GM18517 (cell line): Measurements from ENCODE around the gene SYNPO.
A peak's percentile ranks its signal among the peaks of the same experiment; 100 is the strongest.

Source experiments
- ATAC-seq: cut with Tn5 transposase; IDR thresholded peaks from one replicate; pipeline ENCODE4 v1.9.1; 2021; ENCODE audit warnings: mild to moderate bottlenecking, moderate library complexity; ENCODE audit not compliant: unreplicated experiment

The SYNPO gene

GRCh38 chr5:150607105-150607504, 33.4 kb upstream of the SYNPO start:
- ATAC-seq = no peak

GRCh38 chr5:150607991-150608390, 32.5 kb upstream of the SYNPO start:
- no peak for ATAC-seq

DNA sequence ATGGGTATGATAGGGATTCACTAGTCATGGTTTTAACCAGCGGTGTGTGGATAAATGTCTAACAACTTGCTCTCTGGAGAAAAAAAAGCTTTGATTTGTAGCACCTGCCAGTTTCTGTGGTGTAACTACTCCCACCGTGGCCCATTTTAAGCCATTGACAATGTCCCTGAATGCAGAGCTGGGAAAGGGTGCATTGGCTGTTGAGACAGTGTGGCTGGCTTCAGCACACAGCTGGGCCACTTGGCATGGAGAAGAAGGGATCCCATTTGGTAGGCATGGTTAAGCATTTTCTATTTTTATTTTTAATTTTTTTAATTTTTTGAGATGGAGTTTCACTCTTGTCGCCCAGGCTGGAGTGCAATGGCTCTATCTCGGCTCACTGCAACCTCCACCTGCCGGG, 31.5 kb upstream of the SYNPO start:
- no peak for ATAC-seq

DNA sequence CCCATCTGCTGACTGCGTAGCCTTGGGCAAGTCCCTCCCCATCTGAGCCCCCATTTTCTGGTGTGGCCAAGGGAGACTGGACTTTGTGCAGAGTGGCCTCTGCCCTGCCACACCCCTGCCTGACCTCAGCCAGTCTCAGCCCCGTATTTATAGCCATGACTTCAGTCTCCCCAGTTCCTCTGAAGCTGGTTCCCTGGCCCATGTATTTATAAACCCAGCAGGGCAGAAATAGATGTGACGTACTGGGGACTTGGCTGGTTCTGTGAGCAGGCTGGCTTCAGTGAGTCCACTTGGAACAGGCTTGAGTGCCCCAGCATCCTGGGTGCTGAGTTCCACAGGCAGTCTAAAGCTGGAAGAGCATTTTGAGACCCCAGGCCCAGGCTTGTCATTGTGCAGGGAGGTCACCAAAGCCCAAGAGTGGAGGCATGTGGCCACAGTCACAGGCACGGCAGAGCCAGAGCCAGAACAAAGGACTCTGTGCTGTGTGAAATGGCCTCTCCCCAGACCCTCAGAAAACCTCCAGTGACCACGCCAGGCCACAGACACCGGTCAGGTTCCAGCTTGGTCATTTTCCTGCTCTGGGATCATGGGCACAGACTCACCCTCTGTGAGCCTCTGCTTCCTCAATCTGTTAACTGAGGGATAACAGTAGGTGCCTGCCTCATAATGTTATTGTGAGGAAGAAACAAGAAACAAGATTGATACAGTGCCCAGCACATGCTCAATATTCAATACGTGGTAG, 30.4 kb upstream of the SYNPO start:
- no peak for ATAC-seq

GRCh38 chr5:150611026-150611425, 29.4 kb upstream of the SYNPO start:
- ATAC-seq = no peak

DNA sequence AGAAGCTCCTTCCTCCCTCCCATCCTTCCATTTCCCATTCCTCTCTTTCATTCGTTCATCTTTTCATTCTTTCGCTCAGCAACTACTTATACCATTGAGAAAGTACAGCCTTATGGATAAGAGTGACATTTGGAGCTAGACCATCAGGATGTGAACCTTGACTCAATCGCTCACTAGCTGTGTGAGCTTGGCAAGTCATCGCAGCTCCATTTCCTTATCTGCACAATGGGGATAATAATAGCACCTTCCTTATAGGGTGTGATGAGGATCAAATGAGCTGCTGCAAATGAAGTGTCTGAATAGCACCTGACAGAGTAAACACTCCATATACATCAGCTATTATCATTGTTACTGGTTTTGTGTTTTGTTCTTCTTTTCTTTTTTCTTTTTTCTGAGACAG, 28.1 kb upstream of the SYNPO start:
- no peak for ATAC-seq

- no peak for ATAC-seq
Observed at GRCh38 chr5:150612905-150613670, 27.4 kb upstream of the SYNPO start.

DNA sequence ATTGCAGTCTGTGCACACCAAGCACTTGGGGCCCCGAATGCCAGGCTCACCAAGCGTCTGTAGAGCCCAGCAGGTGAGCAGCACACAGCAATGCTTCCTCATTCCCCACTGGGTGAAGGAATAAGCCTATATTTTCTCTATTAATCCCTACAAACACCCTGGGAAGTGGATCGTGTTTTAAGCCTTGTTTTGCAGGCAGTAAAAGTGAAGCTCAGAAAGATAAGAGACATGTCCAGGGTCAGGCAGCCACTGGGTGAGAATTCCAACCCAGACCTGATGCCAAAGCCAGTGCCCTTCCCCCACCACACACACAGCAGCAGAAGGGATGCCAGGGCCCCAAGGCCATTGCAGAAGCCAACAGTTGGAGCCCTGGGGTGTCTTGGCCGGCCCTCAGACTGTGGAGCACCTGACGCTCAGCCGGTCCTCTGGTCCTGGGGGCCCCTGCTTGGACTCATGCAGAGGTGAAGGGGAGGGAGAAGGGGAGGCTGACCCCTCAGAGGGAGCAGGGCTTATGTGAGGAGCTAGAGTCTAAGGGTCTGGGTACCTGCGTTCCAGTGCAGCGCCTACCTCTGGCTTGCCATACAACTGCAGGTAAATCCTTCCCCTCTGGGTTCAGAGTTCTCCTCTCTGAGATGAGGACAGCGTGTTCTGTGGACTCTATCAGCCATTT, 26.3 kb upstream of the SYNPO start:
- no peak for ATAC-seq

- no peak for ATAC-seq
Observed at GRCh38 chr5:150614661-150615060, 25.8 kb upstream of the SYNPO start.

- ATAC-seq = no peak
Observed at GRCh38 chr5:150615141-150615699, 25.2 kb upstream of the SYNPO start.

GRCh38 chr5:150616024-150616470, 24.4 kb upstream of the SYNPO start:
- no peak for ATAC-seq

DNA sequence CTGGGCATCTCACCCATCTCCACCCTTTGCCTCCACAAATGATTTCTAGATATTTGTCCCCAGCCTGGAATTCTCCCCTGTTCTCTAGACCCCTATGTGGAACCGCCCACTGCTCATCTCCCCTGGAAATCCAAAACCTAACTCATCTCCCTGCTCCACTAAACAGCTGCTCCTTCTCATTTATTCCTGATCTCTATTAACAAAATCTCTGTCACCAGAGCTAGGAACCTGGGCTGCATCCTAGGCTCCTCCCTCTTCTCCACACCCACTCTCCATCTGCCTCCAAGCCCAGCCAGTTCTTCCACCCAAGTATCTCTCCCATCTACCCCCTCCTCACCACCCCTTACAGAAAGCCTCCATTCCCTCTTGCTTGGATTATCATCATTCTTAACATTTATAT, 24.0 kb upstream of the SYNPO start:
- no peak for ATAC-seq

DNA sequence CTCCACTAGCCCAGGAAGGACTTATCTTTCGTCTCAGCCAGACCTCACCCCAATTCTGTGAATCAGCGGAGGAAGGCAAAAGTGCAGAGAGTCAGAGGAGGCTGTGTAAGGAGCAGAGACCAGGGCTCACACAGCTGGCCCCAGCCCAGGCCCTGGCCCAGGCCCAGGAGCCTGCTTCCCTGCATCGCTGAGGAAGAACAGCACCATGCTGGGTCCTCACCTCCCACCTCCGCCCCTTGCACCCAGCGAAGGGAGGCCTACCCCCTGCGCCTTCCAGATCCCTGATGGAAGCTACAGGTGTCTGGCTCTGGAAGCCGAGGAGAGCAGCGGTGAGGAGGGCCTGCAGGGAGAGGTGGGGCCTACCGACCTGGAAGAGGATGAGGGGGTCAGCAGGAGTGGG, 22.3 kb upstream of the SYNPO start:
- ATAC-seq = no peak

GRCh38 chr5:150618588-150619281, 21.7 kb upstream of the SYNPO start:
- ATAC-seq = no peak

- no peak for ATAC-seq
Observed at GRCh38 chr5:150619359-150620230, 20.9 kb upstream of the SYNPO start.

DNA sequence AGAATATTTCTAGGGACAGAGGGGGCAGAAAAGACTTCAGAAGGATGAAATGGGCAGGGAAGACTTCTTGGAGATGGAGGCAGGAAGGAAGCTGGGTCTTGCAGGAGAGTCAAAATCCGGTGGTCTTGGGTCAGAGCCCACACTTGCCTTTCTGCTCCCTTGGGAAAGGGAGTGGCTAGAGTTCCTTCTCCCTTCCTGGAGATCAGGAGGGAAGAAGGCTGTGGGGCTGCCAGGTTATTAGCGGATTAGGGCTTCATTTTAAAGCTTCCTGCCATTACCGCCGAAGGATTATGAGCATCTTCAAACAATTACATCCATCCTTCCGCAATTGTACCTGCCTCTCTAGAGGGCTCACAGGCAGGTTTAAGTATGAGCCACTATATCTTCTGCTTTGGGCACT, 19.2 kb upstream of the SYNPO start:
- ATAC-seq = no peak

DNA sequence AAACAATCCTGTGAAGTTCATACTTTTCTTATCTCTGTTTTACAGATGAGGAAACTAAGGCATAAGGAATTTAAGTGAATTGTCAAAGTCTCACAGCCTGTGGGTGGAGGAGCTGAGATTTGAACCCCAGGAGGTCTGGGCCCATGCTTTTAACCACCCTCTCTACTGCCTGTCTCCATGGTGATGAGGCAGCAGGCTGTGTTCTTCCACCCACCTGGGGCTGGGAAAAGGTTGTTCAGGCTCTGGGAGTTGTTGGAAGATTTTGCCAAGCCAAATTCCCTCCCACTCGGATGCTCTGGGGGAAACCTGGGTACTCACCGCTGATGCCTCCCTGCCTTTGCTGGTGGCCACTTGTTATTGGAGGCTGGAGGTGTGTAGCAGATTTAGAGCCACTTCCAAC, 18.3 kb upstream of the SYNPO start:
- ATAC-seq = no peak

DNA sequence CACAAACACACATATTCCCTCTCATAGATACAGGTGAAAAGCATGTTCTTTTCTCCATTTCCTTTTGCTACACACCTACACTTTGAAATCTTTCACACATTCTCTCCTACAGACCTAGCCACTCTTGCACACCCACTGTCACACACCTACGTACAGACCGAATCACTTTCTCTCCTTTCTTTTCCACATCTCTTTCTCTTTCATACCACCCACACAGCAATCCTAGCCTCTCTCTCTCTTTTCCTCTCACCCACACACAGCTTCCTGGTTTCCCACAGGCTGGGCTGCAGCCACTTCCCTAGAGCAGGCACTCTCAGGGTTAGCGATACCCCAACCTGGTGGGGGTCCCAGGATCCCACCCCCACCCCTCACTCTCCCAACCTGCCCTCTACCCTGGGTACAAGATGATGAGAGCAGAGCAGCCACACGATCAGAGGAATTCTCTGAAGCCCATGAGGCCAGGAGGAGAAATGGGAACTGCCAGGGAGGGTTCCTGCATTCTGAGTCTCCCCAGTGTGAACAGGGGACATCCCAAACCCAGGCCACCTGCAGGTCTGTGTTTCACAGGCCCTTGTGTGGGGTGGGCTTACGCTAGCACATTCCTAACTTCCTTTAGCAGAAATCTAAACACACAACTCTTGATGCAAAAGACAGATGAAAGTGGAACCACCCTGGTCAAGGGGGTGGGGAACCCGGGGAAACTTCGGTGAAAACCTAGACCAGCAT, 17.1 kb upstream of the SYNPO start:
- ATAC-seq = peak; percentile 24

DNA sequence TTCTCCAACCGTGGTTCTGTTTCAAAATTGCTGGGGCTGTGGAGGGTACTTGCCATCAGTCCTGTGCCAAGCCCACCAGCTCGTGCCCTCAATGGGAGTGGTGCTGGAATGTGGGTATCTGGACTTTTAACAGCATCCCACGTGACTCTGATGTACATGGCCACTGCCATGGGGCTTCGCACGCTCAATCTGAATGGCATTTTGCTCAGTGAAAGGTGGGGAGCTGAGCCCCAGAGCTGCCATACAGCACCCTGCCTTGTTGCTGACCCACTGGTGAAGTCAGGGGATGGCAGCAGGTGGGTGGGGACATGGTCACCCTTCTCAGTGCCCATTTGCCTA, 16.6 kb upstream of the SYNPO start:
- ATAC-seq = no peak
